SU-DHL-6 (cell line): ENCODE data around the gene ZHX3.

Source experiments
- CTCF ChIP-seq: fragments of 200-600 bp; sonication (generic); IDR thresholded peaks from one replicate; pipeline ENCODE4 v1.5.1; 2017; ENCODE audit warnings: antibody characterized with exemption, mild to moderate bottlenecking, low read length, moderate library complexity; ENCODE audit not compliant: insufficient read depth, poor library complexity, severe bottlenecking
- EZH2phosphoT487 ChIP-seq: fragments of 200-600 bp; sonication (generic), shearing (Covaris generic); conservative IDR thresholded peaks from 2 replicates; pipeline ENCODE4 v1.6.1; 2018; ENCODE audit warnings: mild to moderate bottlenecking, antibody characterized with exemption, low read length, moderate library complexity, mixed read lengths

DNA sequence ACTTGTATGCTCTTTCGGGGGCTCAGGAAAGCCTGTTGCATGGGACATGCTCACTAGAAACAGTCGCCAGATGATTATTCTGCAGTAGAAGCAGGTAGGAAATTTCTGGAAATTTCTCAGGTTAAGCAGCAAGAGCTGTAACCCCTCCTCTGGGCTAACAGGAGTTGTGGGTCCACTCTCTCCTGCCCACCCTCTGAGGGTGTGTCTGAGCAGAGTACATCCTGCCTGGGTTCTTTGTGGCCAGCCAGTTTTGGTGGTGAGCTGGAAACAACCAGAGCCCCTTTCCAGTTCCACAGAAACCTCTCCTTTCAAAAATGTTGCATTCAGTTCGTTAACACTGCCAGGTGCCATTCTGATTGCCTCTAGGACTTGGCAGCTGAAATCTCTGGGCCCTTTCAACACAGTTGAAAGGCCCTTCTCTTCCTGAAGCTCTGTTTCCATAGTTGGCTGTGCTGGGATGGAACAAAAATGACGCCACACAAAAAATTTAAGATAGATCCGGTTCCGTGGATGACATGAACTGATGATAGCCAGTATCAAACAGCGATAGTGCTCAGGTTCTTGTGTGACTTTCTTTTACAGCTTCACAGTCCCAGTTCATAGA lies 141.7 kb downstream of the ZHX3 start:
- no peak for TF ChIP-seq CTCF
- TF ChIP-seq EZH2phosphoT487 = no peak
